Suppressor macrophage treated with lipopolysaccharide for 4 hours (primary cell): ENCODE results near the gene NFATC2IP.

ENCODE experiments used
- DNase-seq: peaks from one replicate; pipeline ENCODE4 v3.0.0-alpha.2; 2020

Gene NFATC2IP

GRCh38 chr16:29000019-29000418 lies 49.3 kb downstream of the NFATC2IP start:
- no peak for DNase-seq

GRCh38 chr16:29004496-29005139 lies 53.9 kb downstream of the NFATC2IP start:
- peak; percentile 21 for DNase-seq

GRCh38 chr16:29007730-29008593 lies 57.2 kb downstream of the NFATC2IP start:
- peak; percentile 56 for DNase-seq

GRCh38 chr16:29009050-29009837 lies 58.5 kb downstream of the NFATC2IP start:
- no peak for DNase-seq

GRCh38 chr16:29009838-29010166 lies 59.1 kb downstream of the NFATC2IP start:
- no peak for DNase-seq

GRCh38 chr16:29011112-29011511 lies 60.4 kb downstream of the NFATC2IP start:
- no peak for DNase-seq

- DNase-seq, result no peak
Observed at GRCh38 chr16:29011851-29012250, 61.1 kb downstream of the NFATC2IP start.

GRCh38 chr16:29012913-29013553 lies 62.3 kb downstream of the NFATC2IP start:
- peak; percentile 60 for DNase-seq

- DNase-seq, result peak; percentile 39
Observed at GRCh38 chr16:29014561-29015069, 63.9 kb downstream of the NFATC2IP start.
